Activated CD8-positive, alpha-beta memory T cell treated with anti-CD3 and anti-CD28 coated beads, Interleukin-2, amount 50 U/mL, for 48 hours (primary cell): Measurements from ENCODE around the gene BTBD8.
"Not testable (repeated sequence)": the region's sequence is repeated elsewhere in the genome, so short reads cannot be mapped to it uniquely, and the experiment has no call there.

Experiments used
- DNase-seq: peaks from one replicate; pipeline ENCODE4 v3.0.0-alpha.2; 2020

The BTBD8 gene

DNA sequence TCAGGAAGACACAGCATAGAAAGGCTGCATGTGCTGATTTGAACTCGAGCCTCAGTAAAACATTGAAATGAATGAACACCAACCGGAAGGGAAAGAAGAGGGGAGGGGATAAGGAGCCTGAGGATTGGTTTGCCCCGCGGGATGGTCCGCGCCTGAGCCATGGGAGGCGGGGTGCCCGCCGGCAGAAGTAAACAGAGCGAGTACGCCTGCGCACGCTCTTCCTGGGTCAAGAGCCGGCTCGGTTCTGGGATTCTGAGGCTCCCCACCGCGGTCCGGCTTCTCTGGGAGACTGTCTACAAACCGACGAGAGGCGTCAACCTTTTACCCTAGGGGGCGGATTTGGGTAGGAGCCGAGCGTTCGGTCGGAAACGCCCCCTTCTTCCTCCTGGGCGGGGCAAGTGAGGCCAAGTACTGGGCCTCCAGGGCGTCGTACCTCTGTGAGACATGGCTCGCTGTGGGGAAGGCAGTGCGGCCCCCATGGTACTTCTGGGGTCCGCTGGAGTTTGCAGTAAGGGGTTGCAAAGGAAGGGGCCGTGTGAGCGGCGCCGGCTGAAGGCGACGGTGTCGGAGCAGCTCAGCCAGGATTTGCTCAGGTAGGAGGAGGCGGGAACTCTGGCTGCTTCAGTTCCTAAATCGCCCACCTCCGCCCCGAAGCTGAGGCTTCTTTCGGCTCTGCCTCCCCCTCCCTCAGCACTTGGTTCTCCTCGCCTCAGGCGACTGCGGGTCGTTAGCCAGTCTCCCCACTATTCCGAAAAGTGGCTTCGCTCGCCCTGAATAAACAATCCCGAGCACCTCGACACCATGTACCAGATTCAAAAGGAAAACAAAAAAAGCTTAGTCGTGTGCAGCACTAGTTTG, at the start of gene BTBD8:
TSS of gene BTBD8 (plus strand) at position 218 of the 858 bp plus-strand sequence. CDS start at position 445, 227 bp downstream.
- DNase-seq, result peak; percentile 87

DNA sequence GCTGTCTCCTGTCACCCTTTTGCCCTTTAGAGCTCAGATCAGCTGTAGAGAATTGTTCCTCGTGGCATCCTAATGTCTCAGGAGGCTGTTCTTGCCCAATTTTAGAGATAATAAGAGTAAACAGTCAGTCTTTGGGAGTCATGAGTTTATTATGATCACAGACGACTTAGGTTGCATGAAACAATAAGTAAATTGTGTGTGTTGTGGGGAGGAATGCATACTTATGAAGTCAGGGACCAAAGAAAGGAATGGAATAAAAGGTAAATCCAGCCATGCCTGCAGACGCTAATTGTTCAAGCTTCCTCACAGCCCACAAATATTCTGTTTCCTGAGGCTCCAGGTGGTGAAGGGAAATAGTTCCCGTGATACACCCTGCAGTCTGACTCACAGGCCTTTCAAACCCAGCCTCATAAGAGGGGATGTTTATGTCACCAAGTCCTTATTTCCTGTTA, 49.5 kb upstream of the BTBD8 start:
- DNase-seq, result no peak

DNA sequence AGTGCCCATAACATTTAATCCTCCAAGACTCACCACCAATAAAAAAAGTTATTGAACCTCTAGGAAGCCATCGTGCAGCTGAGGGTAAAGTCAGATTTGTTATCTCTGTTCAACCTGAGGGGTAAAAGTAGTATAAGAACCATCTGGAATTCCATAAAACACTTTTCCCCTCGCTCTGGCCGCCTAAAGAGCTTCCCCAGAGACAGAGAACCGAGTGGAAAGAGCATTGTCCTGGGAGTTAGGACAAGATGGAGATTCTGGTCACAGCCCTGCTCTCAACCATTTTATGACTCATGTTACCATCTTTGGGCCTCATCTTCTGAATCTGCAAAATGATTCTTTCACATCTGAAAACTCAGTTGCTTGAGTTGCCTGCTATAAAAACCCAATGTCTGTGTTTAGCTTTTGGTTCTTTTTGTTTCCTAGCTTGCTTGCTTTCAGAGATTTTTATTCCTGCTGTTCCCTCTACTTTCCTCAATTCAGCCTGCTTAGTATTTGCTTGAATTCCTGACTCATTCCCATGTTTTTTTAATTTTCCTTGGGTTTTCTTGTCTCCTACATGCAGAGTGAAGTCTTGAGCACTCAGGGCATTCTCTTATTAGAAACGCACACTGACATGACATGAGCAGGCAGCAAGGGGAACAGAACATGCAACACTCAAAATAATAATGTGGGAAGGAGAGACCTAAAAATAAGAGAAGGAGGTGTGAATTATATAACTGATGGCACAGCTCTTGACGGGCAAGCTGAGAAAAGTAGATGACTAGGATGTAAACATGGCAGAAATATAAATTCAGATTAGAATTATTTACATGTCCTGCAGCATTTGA, 48.6 kb upstream of the BTBD8 start:
- no peak for DNase-seq

DNA sequence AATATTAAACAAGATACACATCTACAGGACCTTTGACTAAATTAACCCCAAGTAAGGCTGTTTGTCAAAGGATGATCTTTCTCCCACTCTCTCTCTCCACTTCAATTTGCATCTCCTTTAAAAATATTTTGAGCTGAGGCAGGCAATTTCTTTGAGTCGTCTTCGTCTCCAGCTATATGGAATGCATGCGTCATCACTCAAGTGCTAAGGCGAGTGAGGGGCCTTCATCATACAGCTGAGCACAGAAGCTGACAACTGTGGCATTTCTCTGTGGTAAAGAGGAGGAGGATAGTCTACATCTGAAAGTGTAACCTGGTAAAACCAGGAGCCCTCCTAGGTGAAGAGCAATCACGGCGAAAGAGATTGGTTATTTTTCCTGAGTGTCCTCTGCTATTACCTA, 42.7 kb upstream of the BTBD8 start:
- no peak for DNase-seq

DNA sequence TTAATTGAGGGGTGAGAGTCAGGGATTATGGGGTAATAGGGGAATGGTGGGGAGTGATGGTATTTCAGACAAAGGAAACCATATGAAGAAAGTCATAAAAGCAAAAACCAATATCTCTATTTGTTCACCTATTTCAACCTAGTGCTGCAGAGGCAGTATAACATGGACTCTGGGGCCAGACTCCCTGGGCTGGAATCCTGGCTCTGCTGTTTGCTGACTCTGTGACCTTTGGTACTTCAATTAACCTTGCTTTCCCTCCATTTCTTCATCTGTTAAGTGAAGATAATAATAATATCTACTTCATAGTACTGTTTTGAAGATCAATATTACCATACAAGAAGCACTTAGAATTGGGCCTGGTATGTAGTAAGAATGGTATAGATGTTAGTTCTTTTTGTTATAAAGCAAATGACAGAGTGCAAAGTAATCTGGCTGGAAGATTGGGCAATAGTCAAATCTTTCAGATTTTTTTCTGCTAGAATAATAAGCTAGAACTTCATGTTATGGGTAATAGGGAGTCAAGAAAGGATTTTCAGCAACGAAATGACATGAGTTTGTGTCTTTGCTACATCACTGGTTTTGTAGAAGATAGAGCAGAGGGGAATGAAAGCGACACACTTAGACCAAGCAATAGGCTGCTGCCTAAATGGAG, 41.3 kb upstream of the BTBD8 start:
- no peak for DNase-seq

DNA sequence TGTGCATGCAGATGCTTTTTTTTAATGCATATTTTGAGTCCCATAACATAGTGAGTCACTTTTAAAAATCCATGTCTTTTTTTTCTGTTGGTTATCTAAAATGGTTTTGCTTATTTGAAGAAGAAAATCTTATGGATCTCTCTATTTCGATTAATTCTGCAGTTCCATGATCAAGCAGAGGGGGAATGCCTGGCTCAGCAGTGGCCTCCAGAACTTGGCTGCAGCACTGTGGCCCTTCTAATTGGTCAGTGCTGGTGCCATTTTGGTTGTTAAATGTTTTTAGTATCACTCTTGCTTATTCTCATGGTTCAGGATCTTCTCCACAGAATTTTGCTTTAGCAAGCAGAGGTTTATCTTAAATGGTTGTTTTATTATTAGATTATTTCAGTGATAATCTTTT, 39.2 kb upstream of the BTBD8 start:
- DNase-seq, result no peak

DNA sequence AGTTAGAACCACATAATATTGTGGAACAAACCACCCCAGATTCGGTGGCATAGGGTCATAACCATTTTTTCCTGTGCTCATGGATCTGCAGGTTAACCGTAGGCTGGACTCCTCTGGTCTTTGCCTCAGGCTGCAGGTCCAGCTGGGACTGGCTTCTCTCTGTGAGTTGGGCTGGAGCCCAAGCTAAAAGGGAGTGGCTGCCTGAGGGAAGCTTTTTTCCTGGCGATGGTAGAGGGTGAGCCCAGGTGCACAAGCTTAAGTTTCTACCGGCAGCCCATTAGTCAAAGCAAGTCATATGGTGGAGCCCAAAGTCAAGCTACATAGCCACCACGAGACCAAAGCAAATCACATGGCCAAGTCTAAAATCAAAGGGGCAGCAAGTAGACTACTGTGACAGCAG, 36.5 kb upstream of the BTBD8 start:
- no peak for DNase-seq

DNA sequence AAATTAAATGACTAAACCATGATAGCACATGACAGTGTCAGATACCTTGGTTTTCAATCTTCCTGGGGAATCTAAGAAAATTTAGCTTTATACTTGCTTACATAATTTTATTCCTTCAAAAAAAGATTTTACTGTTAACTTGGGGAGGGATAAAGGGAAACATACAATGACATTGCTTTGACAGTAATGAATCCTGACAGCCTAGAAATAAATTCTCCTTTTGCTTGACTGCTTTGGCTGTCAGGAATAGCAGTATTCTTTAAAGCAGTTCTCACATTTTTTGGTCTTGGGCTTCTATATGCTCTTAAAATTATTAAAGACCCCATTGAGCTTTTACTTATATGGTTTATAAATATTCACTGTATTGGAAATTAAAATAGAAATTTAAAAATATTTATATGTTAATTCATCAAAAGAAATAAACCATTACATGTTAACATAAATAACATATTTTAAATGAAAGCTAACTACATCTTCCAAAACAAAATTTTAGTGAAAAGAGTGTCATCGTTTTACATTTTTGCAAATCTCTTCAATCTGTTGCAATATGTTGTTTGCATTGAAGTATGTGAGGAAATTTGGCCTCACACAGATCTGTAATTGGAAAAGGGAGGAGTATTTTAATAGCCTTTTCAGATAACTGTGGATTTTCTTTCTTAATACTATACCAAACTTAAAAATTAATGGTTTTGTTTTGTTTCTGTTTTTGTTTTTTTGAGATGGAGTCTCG, 34.2 kb upstream of the BTBD8 start:
- DNase-seq, result no peak

DNA sequence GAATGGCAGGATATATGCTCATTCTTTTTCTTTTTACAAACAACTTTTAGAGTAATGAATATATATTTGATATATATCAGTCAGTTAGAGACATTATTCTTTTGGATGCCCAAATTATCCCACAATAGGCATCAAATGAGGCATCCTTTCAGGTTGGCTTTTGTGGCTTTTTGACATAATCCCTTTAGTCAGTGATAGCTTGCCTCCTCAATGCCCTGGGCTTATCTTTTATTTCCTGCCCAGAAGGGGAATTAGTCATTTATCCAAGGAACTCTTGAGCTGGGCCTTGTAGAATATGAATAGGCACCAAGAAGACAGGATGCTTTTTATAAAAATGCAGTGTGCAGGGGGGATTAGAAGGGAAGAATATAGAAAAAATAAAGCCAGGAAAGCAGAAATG, 28.2 kb upstream of the BTBD8 start:
- no peak for DNase-seq

DNA sequence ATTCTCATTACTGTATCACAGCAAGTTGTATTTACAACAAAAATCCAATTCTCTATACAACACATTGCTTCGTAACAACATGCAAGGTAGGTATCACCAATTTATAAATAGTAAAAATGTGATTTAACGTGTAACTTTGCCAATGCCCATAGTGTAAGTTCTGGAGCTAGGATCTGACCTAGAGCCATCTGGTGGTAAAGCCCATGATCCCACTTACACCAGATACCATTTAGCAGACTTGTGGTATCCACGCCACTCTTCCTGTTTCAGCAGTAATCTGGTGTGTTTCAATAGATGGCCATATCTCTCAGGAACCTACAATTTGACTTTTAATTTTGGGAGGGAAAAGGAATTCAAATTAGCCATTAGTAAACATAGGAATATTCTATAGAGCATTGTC, 15.1 kb upstream of the BTBD8 start:
- DNase-seq, result no peak

DNA sequence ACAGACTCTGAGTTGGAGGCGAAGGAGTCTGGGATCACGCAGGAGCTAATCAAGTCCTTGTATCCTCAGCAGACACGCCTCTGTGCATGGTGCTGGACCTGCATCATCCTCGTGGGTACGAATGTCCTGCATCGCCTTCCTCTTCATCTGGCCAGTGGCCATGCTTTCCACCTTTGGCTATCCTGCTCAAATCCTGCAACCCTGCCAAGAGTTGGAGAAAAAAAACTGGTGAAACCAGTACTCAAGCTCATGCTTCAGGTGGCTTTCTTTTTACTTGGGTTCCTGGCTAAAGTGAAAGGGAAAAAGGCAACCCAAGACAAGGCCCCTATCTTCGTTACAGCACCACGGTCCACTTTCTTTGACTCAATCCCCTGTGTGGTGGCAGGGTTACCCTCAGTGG, 13.8 kb upstream of the BTBD8 start:
- no peak for DNase-seq

DNA sequence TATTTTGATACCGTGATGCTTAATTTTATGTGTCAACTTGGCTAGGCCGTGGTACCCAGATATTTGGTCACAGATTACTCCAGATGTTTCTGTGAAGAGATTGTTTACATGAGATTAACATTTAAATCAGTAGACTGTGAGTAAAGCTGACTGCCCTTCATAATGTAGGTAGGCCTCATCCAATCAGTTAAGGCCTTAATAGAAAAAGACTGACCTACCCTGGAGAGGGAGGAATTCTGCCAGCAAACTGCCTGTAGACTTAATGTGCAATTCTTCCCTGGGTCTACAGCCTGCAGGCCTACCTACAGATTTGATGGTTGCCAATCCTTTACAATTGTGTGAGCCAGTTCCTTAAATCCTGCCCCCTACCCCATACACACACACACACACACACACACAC, 9.3 kb upstream of the BTBD8 start:
- no peak for DNase-seq

DNA sequence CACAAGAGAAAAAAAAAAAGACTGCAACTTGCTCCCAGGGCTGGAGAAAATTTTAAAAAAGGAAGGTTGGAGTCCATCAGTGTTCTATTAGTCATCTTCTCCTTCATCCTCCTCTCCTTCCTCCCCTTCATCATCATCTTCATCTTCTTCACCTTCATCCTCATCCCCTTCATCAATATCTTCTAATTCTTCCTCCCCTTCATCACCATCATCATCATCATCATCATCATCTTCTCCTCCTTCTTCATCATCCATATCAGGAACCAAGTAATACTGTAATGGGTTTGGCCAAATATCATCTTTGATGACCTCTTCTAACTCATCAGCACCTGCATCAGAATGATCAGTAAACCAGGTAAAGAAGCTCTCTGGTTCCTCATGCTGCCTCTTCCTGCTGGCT, 5.7 kb upstream of the BTBD8 start:
- not testable (repeated sequence) for DNase-seq

DNA sequence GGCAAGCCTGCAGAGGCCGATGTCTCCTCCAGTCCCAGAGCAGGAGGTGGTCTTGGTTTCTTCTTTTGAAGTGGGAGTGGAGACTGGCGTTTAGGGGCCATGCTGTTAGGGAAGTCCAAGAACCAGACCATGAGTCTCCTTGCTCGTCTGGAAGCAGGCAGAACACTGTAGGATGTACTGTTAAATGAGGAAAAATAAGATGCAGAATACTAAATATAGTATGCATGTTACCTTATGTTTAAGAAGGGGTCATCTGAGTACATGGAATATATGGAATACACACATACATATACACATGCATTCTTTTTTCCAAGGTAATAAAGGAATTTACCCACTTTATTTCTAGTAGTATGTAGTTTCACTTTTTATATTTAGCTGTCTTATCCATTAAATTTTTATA, 4.8 kb upstream of the BTBD8 start, which contains the start of gene SETSIP:
TSS of gene SETSIP (minus strand) at position 101 of the 400 bp plus-strand sequence. CDS start at position 101, 0 bp downstream.
- no peak for DNase-seq

DNA sequence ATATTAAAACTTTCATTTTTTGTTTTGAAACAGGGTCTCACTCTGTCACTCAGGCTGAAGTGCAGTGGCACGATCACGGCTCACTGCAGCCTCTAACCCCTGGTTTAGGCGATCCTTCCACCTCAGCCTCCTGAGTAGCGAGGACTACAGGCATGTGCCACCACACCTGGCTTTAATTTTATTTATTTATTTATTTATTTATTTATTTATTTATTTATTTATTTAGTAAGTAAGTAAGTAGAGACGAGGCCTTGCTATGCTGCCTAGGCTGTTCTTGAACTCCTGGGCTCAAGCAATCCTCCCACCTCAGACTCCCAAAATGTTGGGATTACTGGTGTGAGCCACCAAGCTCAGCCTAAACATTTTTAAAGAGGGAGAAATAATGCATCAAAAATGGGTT, 3.8 kb upstream of the BTBD8 start:
- no peak for DNase-seq

DNA sequence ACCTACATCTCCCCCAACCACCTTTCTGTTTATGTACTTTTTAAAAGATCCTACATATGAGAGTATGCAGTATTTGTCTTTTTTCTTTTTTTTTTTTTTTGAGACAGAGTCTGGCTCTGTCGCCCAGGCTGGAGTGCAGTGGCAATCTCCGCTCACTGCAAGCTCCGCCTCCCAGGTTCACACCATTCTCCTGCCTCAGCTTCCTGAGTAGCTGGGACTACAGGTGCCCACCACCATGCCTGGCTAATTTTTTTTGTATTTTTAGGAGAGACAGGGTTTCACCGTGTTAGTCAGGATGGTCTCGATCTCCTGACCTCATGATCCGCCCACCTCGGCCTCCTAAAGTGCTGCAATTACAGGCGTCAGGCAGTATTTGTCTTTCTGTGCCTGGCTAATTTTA, 2.1 kb upstream of the BTBD8 start:
- not testable (repeated sequence) for DNase-seq

DNA sequence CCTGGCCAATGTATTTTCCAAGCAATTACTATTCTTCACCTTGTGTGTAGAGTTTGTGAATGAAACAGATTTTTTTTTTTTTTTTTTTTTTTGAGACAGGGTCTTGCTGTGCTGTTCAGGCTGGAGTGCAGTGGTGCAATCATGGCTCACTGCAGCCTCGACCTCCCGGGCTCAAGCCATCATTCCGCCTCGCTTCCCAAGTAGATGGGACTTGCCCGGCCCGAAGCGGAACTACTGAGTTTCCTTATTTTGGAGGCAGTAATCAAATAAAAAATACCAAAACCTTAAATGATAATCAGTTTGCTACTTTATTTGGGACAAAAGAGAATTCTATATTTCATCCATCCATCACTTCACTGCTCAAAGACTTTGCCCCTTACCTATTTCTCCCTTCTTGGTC, 704 bp upstream of the BTBD8 start:
- no peak for DNase-seq

DNA sequence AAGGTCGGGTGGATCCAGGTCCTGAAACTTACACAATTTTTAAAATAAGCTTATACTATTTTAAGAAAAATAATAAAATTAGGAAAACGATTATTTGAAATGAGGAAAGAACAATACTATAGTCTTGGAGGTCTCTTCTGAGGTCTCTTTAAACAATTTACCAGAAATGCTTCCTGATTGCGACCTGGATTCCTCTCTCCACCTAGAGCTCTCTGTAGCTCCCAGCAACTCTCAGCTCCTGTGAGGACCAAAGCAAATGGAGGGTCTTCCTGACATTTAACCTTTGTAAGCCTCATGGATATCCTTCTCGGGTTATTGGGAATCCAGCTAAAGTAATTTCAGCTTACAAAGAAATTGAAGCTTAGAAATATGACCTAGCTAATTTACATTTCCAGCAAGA, 886 bp downstream of the BTBD8 start:
- DNase-seq, result no peak

DNA sequence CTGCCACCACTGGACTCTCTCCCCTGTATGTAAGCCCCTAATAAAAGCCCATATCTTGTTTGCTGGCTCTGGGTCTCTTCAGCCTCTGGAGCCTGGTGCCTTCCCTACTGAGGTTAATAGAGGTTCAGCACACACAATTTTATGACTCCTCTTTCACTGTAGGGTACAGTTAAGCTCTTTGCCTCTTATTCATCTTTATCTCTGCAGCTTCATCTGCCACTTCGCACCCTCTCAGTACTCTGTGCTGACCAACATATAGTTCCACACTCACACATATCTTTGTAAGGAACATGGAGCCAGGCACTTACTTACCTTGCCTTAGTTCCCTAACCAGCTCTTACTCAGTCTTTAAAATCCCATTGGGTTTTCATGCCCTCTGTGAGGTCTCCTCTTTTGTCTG, 4.5 kb downstream of the BTBD8 start:
- no peak for DNase-seq

DNA sequence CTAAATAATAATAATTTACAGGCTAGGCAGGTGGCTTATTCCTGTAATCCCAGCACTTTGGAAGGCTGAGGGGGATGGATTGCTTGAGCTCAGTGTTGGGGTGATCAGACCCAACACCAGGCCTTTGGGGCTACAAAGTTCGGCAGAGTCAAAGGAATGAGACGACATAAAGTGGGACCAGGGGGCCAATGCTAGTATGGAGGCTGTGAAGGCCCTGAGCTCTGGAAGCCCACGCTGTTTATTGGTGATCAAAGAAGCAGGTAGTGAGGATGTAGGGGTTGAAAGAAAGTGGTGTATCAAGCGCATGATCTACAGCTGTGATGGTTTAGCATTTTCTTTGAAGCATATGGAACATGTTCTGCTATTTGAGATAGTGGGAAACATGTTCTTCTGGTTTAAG, 5.6 kb downstream of the BTBD8 start:
- no peak for DNase-seq

DNA sequence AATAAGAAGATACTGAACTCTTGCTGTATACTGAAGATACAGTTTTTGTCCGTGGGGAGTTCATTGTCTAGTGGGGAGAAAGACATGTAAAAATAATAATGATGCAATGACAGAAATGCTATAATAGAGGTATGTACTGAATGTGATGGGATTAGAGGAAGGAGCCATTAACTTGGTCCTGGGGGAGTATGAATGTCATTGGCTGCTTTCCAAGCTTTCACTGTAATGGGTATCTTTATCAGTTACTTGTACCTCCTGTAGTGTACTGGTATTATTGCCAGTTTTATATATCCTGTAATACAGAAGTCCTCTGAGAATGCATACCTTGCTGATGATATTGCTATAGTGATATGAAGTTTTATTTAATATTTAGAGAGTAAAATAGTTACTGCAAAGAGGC, 7.4 kb downstream of the BTBD8 start:
- no peak for DNase-seq

DNA sequence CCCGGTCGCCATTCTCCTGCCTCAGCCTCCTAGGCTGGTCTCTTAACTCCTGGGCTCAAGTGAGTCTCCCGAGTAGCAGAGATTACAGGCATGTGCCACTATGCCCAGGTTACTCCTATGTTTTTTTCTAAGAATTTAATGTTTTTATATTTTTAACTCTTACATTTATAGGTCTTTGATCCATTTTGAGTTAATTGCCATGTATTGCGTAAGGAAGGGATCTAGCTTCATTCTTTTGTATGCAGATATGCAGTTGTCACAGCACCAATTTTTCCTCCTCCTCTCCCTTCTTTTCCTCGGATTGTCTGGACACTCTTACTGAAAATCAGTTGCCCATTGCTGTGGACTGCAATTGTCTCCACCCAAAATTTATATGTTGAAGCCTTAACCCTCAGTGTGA, 11.5 kb downstream of the BTBD8 start:
- DNase-seq, result no peak

DNA sequence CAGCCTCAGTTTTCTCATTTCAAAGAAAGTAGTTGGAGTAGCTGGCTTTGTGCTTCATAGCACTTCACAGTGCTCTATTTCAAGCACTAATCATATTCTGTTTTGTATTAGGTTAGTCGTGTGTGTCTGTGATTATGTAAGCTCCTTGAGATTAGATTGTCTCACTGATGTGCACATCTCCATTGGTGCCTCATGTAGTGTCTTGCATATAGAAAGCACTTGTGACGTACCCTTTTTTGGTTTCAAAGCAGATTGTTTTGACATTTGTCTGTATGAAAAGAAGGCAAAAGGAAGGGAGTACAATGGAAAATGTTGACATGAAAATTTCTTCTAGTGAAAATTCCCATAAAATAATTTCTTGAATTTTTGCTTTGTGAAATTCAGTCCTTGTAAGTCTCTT, 13.9 kb downstream of the BTBD8 start:
- DNase-seq, result no peak
